ENCODE data around the gene SDHB.

SDHB gene

GRCh38 chr1:17011092-17011438, 42.8 kb downstream of the SDHB start:
- no peak for DNase-seq

- DNase-seq, result no peak
Measured at GRCh38 chr1:17009706-17010105, 44.1 kb downstream of the SDHB start.

GRCh38 chr1:17008208-17008855, 45.5 kb downstream of the SDHB start:
- no peak for DNase-seq

GRCh38 chr1:17007121-17007520, 46.7 kb downstream of the SDHB start:
- no peak for DNase-seq

DNA sequence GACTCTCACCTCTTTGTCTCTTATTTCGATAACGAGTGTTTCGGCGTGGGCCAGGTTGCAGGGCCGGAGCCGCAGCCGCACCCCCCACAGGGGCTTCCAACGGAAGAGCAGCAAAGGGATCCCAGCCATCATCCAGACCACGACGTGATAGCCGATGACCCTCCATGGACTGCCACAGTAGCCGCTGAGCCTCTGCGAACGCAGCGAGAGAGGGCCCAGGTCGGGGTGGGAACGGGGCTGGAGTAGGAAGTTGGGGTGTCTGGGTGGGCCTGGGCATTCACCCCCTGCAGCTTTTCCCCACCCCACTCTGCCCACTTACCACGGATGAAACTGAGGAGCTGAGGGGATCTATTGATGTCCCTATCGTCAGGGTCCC, 48.5 kb downstream of the SDHB start:
- DNase-seq, result no peak

DNA sequence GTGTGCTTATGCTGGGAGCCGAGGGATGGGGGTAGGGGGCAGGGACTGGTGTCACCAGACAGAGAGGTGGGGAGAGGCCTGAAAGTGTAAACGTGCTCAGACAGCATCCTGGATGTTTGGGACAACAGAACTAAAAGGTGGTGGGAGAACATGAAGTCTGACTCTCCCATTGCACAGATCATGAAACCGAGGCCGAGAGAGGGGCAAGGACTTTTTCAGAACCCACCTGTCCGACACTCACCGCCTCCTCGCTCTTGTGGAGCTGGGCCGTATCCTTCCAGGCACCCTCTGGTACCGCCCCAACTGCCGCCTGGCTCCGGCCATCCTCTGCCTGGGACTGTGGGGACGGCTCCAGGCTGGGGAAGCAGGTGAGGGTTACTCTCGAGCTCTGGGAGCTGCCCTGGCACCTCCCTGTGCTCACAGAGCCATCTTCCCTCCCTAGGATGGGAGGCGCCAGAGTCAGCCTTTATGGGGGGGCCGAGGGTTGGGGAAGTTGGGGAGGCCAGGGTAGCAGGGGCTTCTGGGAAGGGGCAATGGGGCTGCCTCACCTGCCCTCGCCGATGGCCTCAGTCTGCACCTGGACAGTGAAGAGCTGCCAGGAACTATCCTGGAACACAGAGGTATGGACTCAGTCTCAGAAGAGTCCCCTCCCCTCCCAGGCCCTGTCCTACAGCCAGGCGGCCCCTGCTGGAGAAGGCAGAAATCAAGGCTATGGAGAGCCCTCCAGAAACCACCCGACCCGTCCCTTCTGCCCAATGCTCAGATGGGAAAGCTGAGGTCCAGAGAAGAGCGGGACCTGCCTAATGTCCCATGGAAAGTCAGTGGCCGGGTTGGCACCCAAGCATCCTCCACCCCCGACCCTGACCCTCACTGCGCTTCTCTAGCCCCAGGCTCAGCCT, 49.1 kb downstream of the SDHB start:
- no peak for DNase-seq

DNA sequence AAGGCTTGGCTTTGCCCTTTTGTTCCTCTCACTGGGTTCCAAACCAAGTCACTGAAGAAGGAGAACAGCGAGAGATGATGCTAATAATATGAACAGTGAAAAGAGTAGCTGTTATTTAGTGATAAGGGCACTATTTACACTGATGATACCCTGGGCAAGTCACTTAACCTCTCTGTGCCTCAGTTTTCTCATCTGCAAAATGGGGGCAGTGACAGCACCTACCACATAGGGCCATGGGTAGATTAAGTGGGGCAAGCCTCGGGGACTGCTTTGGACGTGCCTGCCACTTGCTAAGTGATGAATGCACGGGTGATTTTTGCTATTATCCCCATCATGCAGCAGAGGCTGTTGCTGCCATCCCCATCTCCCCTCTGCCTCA, 51.3 kb downstream of the SDHB start:
- DNase-seq, result no peak

GRCh38 chr1:17001760-17002523, 51.9 kb downstream of the SDHB start:
- no peak for DNase-seq

- DNase-seq, result no peak
Measured at GRCh38 chr1:16999863-17000262, 54.0 kb downstream of the SDHB start.

- DNase-seq, result no peak
Measured at GRCh38 chr1:16998589-16998988, 55.2 kb downstream of the SDHB start.

- no peak for DNase-seq
Measured at GRCh38 chr1:16996845-16997244, 57.0 kb downstream of the SDHB start.

- no peak for DNase-seq
Measured at GRCh38 chr1:16993521-16994038, 60.3 kb downstream of the SDHB start.

DNA sequence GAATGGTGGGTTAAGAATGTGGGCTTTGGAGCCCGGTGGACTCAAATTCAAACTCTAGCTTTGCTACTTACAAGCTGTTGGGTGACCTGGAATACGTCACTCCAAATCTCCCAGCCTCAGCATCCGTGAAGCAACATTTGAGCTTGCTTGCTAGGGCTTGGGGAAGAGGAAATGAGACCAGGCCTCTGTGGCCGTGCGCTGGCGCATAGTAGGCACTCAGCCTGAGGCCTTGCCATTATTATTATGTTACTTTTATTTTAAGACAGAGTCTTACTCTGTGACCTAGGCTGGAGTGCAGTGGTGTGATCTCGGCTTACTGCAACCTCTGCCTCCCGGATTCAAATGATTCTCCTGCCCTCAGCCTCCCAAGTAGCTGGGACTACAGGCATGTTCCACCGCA, 61.2 kb downstream of the SDHB start:
- no peak for DNase-seq

- no peak for DNase-seq
Measured at GRCh38 chr1:16992102-16992501, 61.7 kb downstream of the SDHB start.

DNA sequence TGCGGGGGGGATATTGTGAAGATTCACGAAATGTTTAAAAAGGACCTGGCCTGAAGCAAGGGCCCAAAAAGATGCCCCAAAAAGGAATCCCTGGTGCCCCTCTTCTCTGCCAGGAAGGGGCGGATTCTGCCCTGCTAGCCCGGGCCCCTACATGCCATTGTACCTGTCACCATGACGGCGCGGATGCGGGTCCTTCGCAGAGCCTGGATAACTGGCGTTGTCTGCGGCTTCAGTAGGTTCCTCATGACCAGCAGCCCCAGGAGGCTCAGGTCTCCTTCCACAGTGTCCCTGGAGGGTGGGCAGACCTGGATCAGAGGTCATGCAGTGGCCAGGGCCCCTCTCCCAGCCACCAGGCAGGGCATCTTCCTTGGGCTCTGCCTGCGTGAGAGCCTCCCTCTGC, 62.3 kb downstream of the SDHB start:
- DNase-seq, result no peak

DNA sequence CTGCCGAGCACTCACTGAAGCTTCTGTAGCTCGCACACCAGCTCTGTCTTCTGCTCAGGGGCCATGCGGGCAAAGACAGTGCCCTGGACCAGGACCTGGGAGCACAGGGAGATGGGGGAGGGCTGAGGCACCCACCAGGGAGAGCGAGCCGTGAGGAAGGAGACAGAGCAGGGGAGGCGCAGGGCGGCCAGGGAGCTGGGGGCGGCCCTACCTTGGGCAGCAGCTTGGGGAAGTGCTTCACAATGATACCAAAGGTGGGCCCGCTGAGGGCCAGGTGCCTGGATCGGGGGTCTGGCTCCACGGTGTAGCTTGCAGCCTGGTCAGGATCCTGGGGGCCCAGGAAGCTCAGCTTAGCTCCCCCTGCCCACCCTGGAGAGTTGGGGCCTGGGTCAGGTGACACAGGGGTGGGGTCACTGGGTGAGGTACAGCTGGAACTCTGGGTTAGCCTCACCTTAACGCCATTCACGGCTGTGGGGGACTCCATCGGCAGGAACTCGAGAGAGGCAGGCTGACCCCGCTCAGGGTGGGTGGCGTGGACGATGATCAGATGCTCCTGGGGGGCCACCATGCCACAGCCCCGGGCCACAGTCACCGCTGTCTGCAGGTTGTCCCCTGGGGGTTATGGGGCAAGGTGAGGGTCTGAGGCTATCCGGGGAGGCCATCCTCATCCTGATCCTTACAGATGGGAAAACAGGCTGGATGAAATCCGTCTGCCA, 64.0 kb downstream of the SDHB start:
- no peak for DNase-seq

DNA sequence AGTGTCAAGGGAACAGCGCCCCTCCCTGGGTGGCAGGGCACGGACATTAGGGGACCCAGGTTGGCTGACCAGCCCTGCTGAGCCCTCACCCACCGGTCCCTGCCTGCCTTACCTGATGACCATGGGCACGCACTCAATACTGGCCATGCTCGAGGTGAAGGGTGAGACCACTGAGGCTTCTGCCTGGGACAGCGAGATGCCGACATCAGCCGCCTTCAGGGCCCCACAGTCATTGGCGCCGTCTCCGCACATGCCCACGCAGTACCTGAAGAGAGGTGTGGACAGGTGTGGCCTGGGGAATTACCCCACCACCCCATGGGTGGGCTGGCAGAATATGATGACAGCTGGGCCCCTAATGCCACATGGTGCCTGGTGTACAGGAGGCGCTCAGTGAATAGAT, 65.6 kb downstream of the SDHB start:
- no peak for DNase-seq

DNA sequence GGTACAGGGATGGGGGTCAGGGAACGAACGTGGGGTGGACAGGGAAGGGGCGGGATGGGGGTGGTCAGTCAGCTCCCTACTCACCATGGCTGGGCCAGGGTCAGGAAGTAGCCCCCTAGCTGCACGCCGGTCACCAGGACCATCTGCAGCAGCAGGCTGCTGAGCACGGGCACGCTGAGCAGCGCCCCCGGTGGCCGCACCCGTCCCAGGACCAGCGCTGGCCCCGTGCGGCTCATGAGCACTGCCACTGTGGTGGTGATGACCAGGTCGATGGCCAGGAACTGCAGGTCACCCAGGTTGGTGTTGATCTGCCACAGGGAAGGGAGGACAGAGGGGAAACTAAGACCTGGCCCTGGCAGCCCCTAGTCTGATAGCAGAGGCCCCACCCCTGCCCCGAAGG, 66.9 kb downstream of the SDHB start:
- no peak for DNase-seq

DNA sequence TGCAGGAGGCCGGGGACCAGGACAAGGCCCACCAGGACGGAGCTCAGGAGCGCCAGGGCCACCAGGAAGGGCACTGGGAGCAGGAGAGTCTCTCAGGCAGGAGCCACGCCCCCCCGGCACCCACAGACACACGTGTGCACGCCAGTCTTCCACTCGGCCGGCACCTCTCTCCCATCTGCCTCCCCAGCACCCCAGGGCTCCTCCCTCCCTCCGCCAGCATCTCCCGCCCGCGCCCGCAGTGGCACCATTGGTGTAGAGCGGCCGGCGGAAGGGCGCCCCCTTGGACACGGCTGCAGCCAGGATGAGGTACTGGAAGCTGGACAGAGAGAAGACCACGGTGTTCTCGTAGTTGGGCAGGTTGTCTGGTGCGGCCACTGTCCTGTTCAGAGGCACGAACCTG, 67.3 kb downstream of the SDHB start:
- DNase-seq, result no peak

DNA sequence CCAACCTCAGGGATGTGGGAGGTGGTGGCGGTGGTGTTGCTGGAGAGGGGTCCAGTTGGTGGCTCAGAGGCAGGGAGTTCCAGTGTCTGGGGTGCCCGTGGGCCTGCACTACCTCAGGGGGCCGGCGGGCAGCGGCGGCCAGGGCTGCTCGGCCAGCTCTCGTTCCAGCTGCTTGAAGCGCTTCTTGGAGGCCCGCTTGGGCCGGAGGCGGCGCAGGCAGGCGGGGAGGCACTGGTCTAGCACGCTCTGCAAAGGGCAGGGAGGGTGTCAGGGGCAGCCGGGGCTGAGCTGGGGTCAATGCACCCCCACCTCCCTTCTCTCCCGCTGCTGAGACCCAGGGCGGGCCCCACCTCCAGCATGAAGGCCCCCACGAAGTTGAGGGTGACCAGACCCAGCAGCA, 67.7 kb downstream of the SDHB start:
- no peak for DNase-seq

GRCh38 chr1:16984717-16985116, 69.1 kb downstream of the SDHB start:
- no peak for DNase-seq

DNA sequence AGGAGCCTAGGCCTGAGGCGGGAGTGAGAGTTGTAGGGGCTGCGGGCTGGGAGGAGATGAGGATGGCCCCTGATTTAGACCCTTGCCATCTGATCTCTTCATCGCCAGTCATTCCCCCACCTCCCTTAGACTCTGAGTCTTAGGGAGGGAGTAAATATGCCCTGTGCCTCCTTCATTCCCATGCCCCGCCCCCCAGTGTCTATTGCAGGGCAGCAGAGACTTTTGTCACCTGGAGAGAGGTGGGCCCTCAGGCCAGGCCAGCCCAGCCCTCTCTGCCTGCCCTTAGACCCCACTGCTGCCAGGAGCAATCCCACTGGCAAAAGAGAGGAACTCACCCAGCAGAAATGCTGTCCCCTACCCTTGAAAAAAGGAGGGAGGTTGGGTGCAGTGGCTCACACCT, 70.2 kb downstream of the SDHB start:
- no peak for DNase-seq

- no peak for DNase-seq
Measured at GRCh38 chr1:16982902-16983301, 70.9 kb downstream of the SDHB start.

All from retina (tissue), 1 donor.